ENCODE data around the gene SARDH. TPM values are rescaled to one million over a fixed set of nuclear protein-coding genes. Genes with fewer than 3 reads are reported as not detected.
"Not testable (repeated sequence)": the region's sequence is repeated elsewhere in the genome, so short reads cannot be mapped to it uniquely, and the experiment has no call there.

The SARDH gene
- total and polyA plus RNA-seq, 3 experiments from 2014 or later, result 1.3 to 2.0 (median 1.8) TPM

GRCh38 chr9:133759146-133759900, 21.2 kb upstream of the SARDH start:
- Histone ChIP-seq H3K27ac (ENCODE audit: low read depth, low read length) (no peak overlapping the region), H3K36me3 (ENCODE audit: insufficient read depth, low read length) (no peaks in the 10 kb centered on the region), H3K27me3 (ENCODE audit: insufficient read depth, low read length, poor library complexity, severe bottlenecking) (no peaks in the 10 kb centered on the region), H3K9me3 (ENCODE audit: low read length) (no peaks in the 10 kb centered on the region), H3K4me1 (ENCODE audit: insufficient read depth, low read length) (no peaks in the 10 kb centered on the region), H3K4me3 (ENCODE audit: low read length) (no peak overlapping the region)
- Mint-ChIP-seq H3K36me3 (peaks cover 0 to 6% (median 1%) of the 10 kb centered on the region in 3 donors), H3K4me1 (no peaks in the 10 kb centered on the region), H3K9me3 (peaks cover 0 to 3% (median under 1%) of the 10 kb centered on the region in 5 donors), H3K27ac (no peak overlapping the region), H3K27me3 (peaks cover 1 to 10% of the 10 kb centered on the region in 2 donors), H3K4me3 (no peak overlapping the region)
- POLR2A ChIA-PET, result no interaction called here
- CTCF ChIA-PET, result no interaction called here
- no peak for DNase-seq

- H3K27ac Mint-ChIP-seq, result no peak overlapping the region
- H3K27me3 ChIP-seq (ENCODE audit: insufficient read depth, low read length, poor library complexity, severe bottlenecking), result no peaks in the 10 kb centered on the region
- peaks cover 7 to 21% of the 10 kb centered on the region in 2 donors for H3K27me3 Mint-ChIP-seq
- H3K27ac ChIP-seq (ENCODE audit: low read depth, low read length), result no peak overlapping the region
- H3K36me3 ChIP-seq (ENCODE audit: insufficient read depth, low read length), result no peaks in the 10 kb centered on the region
- H3K4me1 Mint-ChIP-seq, result no peaks in the 10 kb centered on the region
- no peaks in the 10 kb centered on the region for H3K4me1 ChIP-seq (ENCODE audit: insufficient read depth, low read length)
- H3K9me3 Mint-ChIP-seq, result no peaks in the 10 kb centered on the region
- H3K9me3 ChIP-seq (ENCODE audit: low read length), result no peaks in the 10 kb centered on the region
- H3K4me3 Mint-ChIP-seq, result no peak overlapping the region
- H3K4me3 ChIP-seq (ENCODE audit: low read length), result no peak overlapping the region
- CTCF ChIA-PET, result no interaction called here
- DNase-seq, result no peak
- peaks cover 0 to 1% (median 0%) of the 10 kb centered on the region in 3 donors for H3K36me3 Mint-ChIP-seq
- POLR2A ChIA-PET, result no interaction called here
These were observed 20.1 kb upstream of the SARDH start for GRCh38 chr9:133758228-133758627.

GRCh38 chr9:133754688-133755227, 16.6 kb upstream of the SARDH start:
- H3K36me3 ChIP-seq (ENCODE audit: insufficient read depth, low read length), result no peaks in the 10 kb centered on the region
- ChIA-PET CTCF (no interaction called here), POLR2A (no interaction called here)
- Mint-ChIP-seq H3K27ac (peak overlapping the region in 2 of 8 donors; percentile 40 to 49), H3K36me3 (peaks cover 0 to 4% (median 0%) of the 10 kb centered on the region in 3 donors), H3K4me3 (no peak overlapping the region), H3K27me3 (peaks cover 20 to 51% of the 10 kb centered on the region in 2 donors), H3K9me3 (no peaks in the 10 kb centered on the region), H3K4me1 (no peaks in the 10 kb centered on the region)
- H3K27ac ChIP-seq (ENCODE audit: low read depth, low read length), result no peak overlapping the region
- no peaks in the 10 kb centered on the region for H3K4me1 ChIP-seq (ENCODE audit: insufficient read depth, low read length)
- peaks cover 6% of the 10 kb centered on the region for H3K27me3 ChIP-seq (ENCODE audit: insufficient read depth, low read length, poor library complexity, severe bottlenecking)
- no peak overlapping the region for H3K4me3 ChIP-seq (ENCODE audit: low read length)
- no peaks in the 10 kb centered on the region for H3K9me3 ChIP-seq (ENCODE audit: low read length)
- no peak for DNase-seq

GRCh38 chr9:133754187-133754586, 16.0 kb upstream of the SARDH start:
- Histone ChIP-seq H3K9me3 (ENCODE audit: low read length) (no peaks in the 10 kb centered on the region), H3K4me1 (ENCODE audit: insufficient read depth, low read length) (no peaks in the 10 kb centered on the region), H3K36me3 (ENCODE audit: insufficient read depth, low read length) (no peaks in the 10 kb centered on the region), H3K27ac (ENCODE audit: low read depth, low read length) (no peak overlapping the region), H3K27me3 (ENCODE audit: insufficient read depth, low read length, poor library complexity, severe bottlenecking) (peaks cover 6% of the 10 kb centered on the region), H3K4me3 (ENCODE audit: low read length) (no peak overlapping the region)
- peaks cover 20 to 55% of the 10 kb centered on the region in 2 donors for H3K27me3 Mint-ChIP-seq
- H3K4me1 Mint-ChIP-seq, result no peaks in the 10 kb centered on the region
- DNase-seq, result no peak
- H3K27ac Mint-ChIP-seq, result no peak overlapping the region
- no peak overlapping the region for H3K4me3 Mint-ChIP-seq
- H3K9me3 Mint-ChIP-seq, result no peaks in the 10 kb centered on the region
- H3K36me3 Mint-ChIP-seq, result peaks cover 0 to 4% (median 0%) of the 10 kb centered on the region in 3 donors
- ChIA-PET POLR2A (no interaction called here), CTCF (interaction anchor here (1.2 kb wide), 1 partner anchor 11 kb away, joined by 3 read pairs; no protein-coding TSS in a partner anchor)

- POLR2A ChIA-PET, result no interaction called here
- Histone ChIP-seq H3K27me3 (ENCODE audit: insufficient read depth, low read length, poor library complexity, severe bottlenecking) (peaks cover 6% of the 10 kb centered on the region), H3K9me3 (ENCODE audit: low read length) (no peaks in the 10 kb centered on the region), H3K4me3 (ENCODE audit: low read length) (no peak overlapping the region), H3K27ac (ENCODE audit: low read depth, low read length) (no peak overlapping the region), H3K4me1 (ENCODE audit: insufficient read depth, low read length) (no peaks in the 10 kb centered on the region), H3K36me3 (ENCODE audit: insufficient read depth, low read length) (no peaks in the 10 kb centered on the region)
- H3K27ac Mint-ChIP-seq, result no peak overlapping the region
- no peaks in the 10 kb centered on the region for H3K4me1 Mint-ChIP-seq
- no peak for DNase-seq
- H3K9me3 Mint-ChIP-seq, result no peaks in the 10 kb centered on the region
- no peak overlapping the region for H3K4me3 Mint-ChIP-seq
- H3K36me3 Mint-ChIP-seq, result peaks cover 0 to 4% (median 0%) of the 10 kb centered on the region in 3 donors
- peaks cover 21 to 61% of the 10 kb centered on the region in 2 donors for H3K27me3 Mint-ChIP-seq
- CTCF ChIA-PET, result interaction anchor here (1.2 kb wide), 1 partner anchor 10 kb away, joined by 3 read pairs; no protein-coding TSS in a partner anchor
These were observed 14.7 kb upstream of the SARDH start for GRCh38 chr9:133752739-133753446.

GRCh38 chr9:133750982-133751649, 13.0 kb upstream of the SARDH start:
- Mint-ChIP-seq H3K27ac (no peak overlapping the region), H3K4me3 (no peak overlapping the region), H3K27me3 (peaks cover 24 to 76% of the 10 kb centered on the region in 2 donors), H3K9me3 (no peaks in the 10 kb centered on the region), H3K4me1 (no peaks in the 10 kb centered on the region), H3K36me3 (peaks cover 0 to 4% (median 0%) of the 10 kb centered on the region in 3 donors)
- no peak for DNase-seq
- no peaks in the 10 kb centered on the region for H3K9me3 ChIP-seq (ENCODE audit: low read length)
- no peak overlapping the region for H3K4me3 ChIP-seq (ENCODE audit: low read length)
- ChIA-PET POLR2A (no interaction called here), CTCF (interaction anchor here (1.1 kb wide), 1 partner anchor 565 kb away, joined by 3 read pairs; no protein-coding TSS in a partner anchor)
- H3K27me3 ChIP-seq (ENCODE audit: insufficient read depth, low read length, poor library complexity, severe bottlenecking), result peaks cover 6% of the 10 kb centered on the region
- H3K4me1 ChIP-seq (ENCODE audit: insufficient read depth, low read length), result no peaks in the 10 kb centered on the region
- H3K36me3 ChIP-seq (ENCODE audit: insufficient read depth, low read length), result no peaks in the 10 kb centered on the region
- H3K27ac ChIP-seq (ENCODE audit: low read depth, low read length), result no peak overlapping the region

- Mint-ChIP-seq H3K36me3 (no peaks in the 10 kb centered on the region), H3K9me3 (no peaks in the 10 kb centered on the region), H3K27ac (no peak overlapping the region), H3K4me3 (no peak overlapping the region), H3K27me3 (peaks cover 10 to 65% of the 10 kb centered on the region in 2 donors), H3K4me1 (no peaks in the 10 kb centered on the region)
- Histone ChIP-seq H3K4me3 (ENCODE audit: low read length) (no peak overlapping the region), H3K27me3 (ENCODE audit: insufficient read depth, low read length, poor library complexity, severe bottlenecking) (peaks cover 6% of the 10 kb centered on the region), H3K9me3 (ENCODE audit: low read length) (no peaks in the 10 kb centered on the region), H3K36me3 (ENCODE audit: insufficient read depth, low read length) (no peaks in the 10 kb centered on the region), H3K4me1 (ENCODE audit: insufficient read depth, low read length) (no peaks in the 10 kb centered on the region), H3K27ac (ENCODE audit: low read depth, low read length) (no peak overlapping the region)
- POLR2A ChIA-PET, result no interaction called here
- CTCF ChIA-PET, result no interaction called here
- no peak for DNase-seq
These were observed 9.2 kb upstream of the SARDH start for GRCh38 chr9:133747309-133747708.

GRCh38 chr9:133744528-133744927, 6.4 kb upstream of the SARDH start:
- H3K9me3 Mint-ChIP-seq; H3K36me3 ChIP-seq (ENCODE audit: insufficient read depth, low read length); DNase-seq; H3K4me3 Mint-ChIP-seq; H3K36me3 Mint-ChIP-seq; POLR2A ChIA-PET; H3K9me3 ChIP-seq (ENCODE audit: low read length); H3K27ac ChIP-seq (ENCODE audit: low read depth, low read length); H3K27me3 ChIP-seq (ENCODE audit: insufficient read depth, low read length, poor library complexity, severe bottlenecking); H3K4me1 Mint-ChIP-seq; H3K4me1 ChIP-seq (ENCODE audit: insufficient read depth, low read length); CTCF ChIA-PET; H3K4me3 ChIP-seq (ENCODE audit: low read length); H3K27ac Mint-ChIP-seq: not testable (repeated sequence)
- H3K27me3 Mint-ChIP-seq, result peaks cover 5 to 41% of the 10 kb centered on the region in 2 donors
